HepG2 (cell line): ENCODE measurements around the gene PRSS58. TPM values are rescaled to one million over a fixed set of nuclear protein-coding genes. Genes with fewer than 3 reads are reported as not detected.

Source experiments
- ATAC-seq: fragments of 200-7000 bp; cut with Tn5 transposase; 3 replicates; pipeline ENCODE4 v1.9.1; 2020; ENCODE audit warnings: mild to moderate bottlenecking, moderate library complexity
- BruUV-seq: library from RNA; stranded (reverse); fragments of 400-500 nt; replicated peaks from 2 replicates; lab custom pipeline; 2021; lab: Mats Ljungman, UMichigan
- CTCF ChIA-PET: fragments of 300-600 bp; formaldehyde crosslinking; extraction: SDS; loops from one replicate; lab custom pipeline; 2021; ENCODE audit warnings: low total read pairs, inconsistent platforms, low intra/inter-chr PET ratio; lab: Yijun Ruan, JAX
- POLR2A ChIA-PET: fragments of 350-600 bp; sonication (Branson Sonifier 250); formaldehyde crosslinking; loops from one replicate; lab custom pipeline; 2020; ENCODE audit warnings: antibody characterized with exemption, inconsistent platforms; lab: Yijun Ruan, JAX
- DNase-seq: peaks from one replicate; pipeline ENCODE4 v3.0.0-alpha.2; 2015; ENCODE audit warnings: low spot score
- FAIRE-seq: peaks from 3 replicates; lab custom pipeline; 2011; peaks lifted over from hg19 to GRCh38; lab: Jason Lieb, UNC
- H2AFZ ChIP-seq: one replicate; pipeline ENCODE4 v1.6.1; 2011; ENCODE audit warnings: low read length, inconsistent platforms
- H3K27ac ChIP-seq: fragments of 300-600 bp; 3 replicates; pipeline ENCODE4 v1.8.0; 2011; ENCODE audit warnings: mixed run types, mild to moderate bottlenecking, mixed read lengths, low read length, inconsistent platforms; ENCODE audit not compliant: insufficient read depth; ENCODE audit errors: extremely low read length
- H3K27me3 ChIP-seq, 2 experiments: fragments of 200-600 bp in 1 of 2; 2 replicates in 1 of 2; 3 replicates in 1 of 2; pipeline versions ENCODE4 v1.6.0 to v1.8.0; 2011; ENCODE audit warnings: low read length in 2 of 2, mild to moderate bottlenecking in 2 of 2, moderate library complexity in 2 of 2, inconsistent platforms in 1 of 2; ENCODE audit not compliant: insufficient read depth in 2 of 2, control insufficient read depth in 1 of 2
- H3K36me3 ChIP-seq, 2 experiments: fragments of 200-600 bp in 1 of 2; replicated peaks in 1 of 2; 2 replicates in 1 of 2; 3 replicates in 1 of 2; pipeline versions ENCODE4 v1.5.1 to v1.8.0; 2011; ENCODE audit warnings: low read length in 2 of 2, inconsistent platforms in 1 of 2; ENCODE audit not compliant: insufficient read depth in 2 of 2, control insufficient read depth in 1 of 2
- H3K4me1 ChIP-seq: 2 replicates; pipeline ENCODE4 v1.5.1; 2012; ENCODE audit warnings: low read length, inconsistent platforms; ENCODE audit not compliant: insufficient read depth
- H3K4me2 ChIP-seq: 2 replicates; pipeline ENCODE4 v1.6.0; 2011; ENCODE audit warnings: low read depth, low read length, inconsistent platforms
- H3K4me3 ChIP-seq, 3 experiments: fragments of 200-600 bp in 1 of 3; sonication (generic), shearing (Covaris generic) in 1 of 3; replicated peaks in 1 of 3; 2 replicates each; pipeline ENCODE4 v1.5.1; 2011 to 2016; ENCODE audit warnings: low read length in 3 of 3, inconsistent platforms in 2 of 3, low read depth in 2 of 3, mild to moderate bottlenecking in 2 of 3, control low read depth in 1 of 3, mixed read lengths in 1 of 3; ENCODE audit not compliant: insufficient read depth in 1 of 3
- H3K79me2 ChIP-seq: one replicate; pipeline ENCODE4 v1.6.1; 2011; ENCODE audit warnings: low read length, inconsistent platforms; ENCODE audit not compliant: insufficient read depth
- H3K9ac ChIP-seq: 2 replicates; pipeline ENCODE4 v1.6.0; 2011; ENCODE audit warnings: mild to moderate bottlenecking, low read depth, low read length, inconsistent platforms; ENCODE audit not compliant: insufficient read depth
- H3K9me3 ChIP-seq: 2 replicates; pipeline ENCODE4 v1.5.1; 2012; ENCODE audit warnings: mild to moderate bottlenecking, low read length
- H4K20me1 ChIP-seq: 2 replicates; pipeline ENCODE4 v1.6.0; 2011; ENCODE audit warnings: inconsistent platforms, mild to moderate bottlenecking, low read length, moderate library complexity; ENCODE audit not compliant: insufficient read depth
- BRD4 ChIP-seq: sonication (generic); formaldehyde crosslinking; IDR thresholded peaks from 2 replicates; pipeline ENCODE4 v1.4.0; 2020; ENCODE audit warnings: missing genetic modification reagents
- CEBPB ChIP-seq: IDR thresholded peaks from 2 replicates; pipeline ENCODE4 v1.6.1; 2011; ENCODE audit warnings: low read depth, low read length, improper control_type of control experiment, borderline replicate concordance
- MAFG ChIP-seq: sonication (generic); formaldehyde crosslinking; IDR thresholded peaks from 2 replicates; pipeline ENCODE4 v1.5.1; 2020; ENCODE audit warnings: mild to moderate bottlenecking, missing genetic modification reagents
- POLR2G ChIP-seq: fragments of 200-400 bp; formaldehyde crosslinking; IDR thresholded peaks from 2 replicates; pipeline ENCODE4 v1.6.1; 2018; ENCODE audit warnings: mild to moderate bottlenecking, low read depth, low read length, moderate library complexity
- RARG ChIP-seq: sonication (generic); formaldehyde crosslinking; IDR thresholded peaks from 2 replicates; pipeline ENCODE4 v1.4.0; 2020; ENCODE audit warnings: low read depth, mild to moderate bottlenecking, missing genetic modification reagents
- SMAD3 ChIP-seq: sonication (generic); formaldehyde crosslinking; IDR thresholded peaks from 2 replicates; pipeline ENCODE4 v1.4.0; 2020; ENCODE audit warnings: missing genetic modification reagents
- SPEN ChIP-seq: sonication (generic); formaldehyde crosslinking; IDR thresholded peaks from 2 replicates; pipeline ENCODE4 v1.5.1; 2020; ENCODE audit warnings: low read depth, mild to moderate bottlenecking, missing genetic modification reagents
- ZC3H13 ChIP-seq: sonication (generic); formaldehyde crosslinking; IDR thresholded peaks from 2 replicates; pipeline ENCODE4 v1.8.1; 2023; ENCODE audit warnings: mild to moderate bottlenecking, missing genetic modification reagents, moderate library complexity
- ZKSCAN8 ChIP-seq: IDR thresholded peaks from 2 replicates; pipeline ENCODE4 v1.6.1; 2016; ENCODE audit warnings: borderline replicate concordance, missing genetic modification reagents, missing compliant biosample characterization
- ZNF317 ChIP-seq: sonication (generic); formaldehyde crosslinking; IDR thresholded peaks from 2 replicates; pipeline ENCODE4 v1.5.0; 2020; ENCODE audit warnings: mild to moderate bottlenecking, missing genetic modification reagents
- ZNF546 ChIP-seq: sonication (generic); formaldehyde crosslinking; conservative IDR thresholded peaks from 2 replicates; pipeline ENCODE4 v1.8.1; 2023; ENCODE audit warnings: mild to moderate bottlenecking, missing genetic modification reagents
- ZNF724P ChIP-seq: sonication (generic); formaldehyde crosslinking; IDR thresholded peaks from 2 replicates; pipeline ENCODE4 v1.8.0; 2022; ENCODE audit warnings: missing genetic modification reagents, borderline replicate concordance
- ZNF879 ChIP-seq: sonication (generic); formaldehyde crosslinking; IDR thresholded peaks from 2 replicates; pipeline ENCODE4 v1.8.1; 2023; ENCODE audit warnings: missing genetic modification reagents
- ZNF883 ChIP-seq: sonication (generic); formaldehyde crosslinking; IDR thresholded peaks from 2 replicates; pipeline ENCODE4 v1.5.1; 2020; ENCODE audit warnings: mild to moderate bottlenecking, missing genetic modification reagents; ENCODE audit errors: not compliant biosample characterization
- WGBS: methylation state at CpG from one replicate; pipeline ENCODE4 v1.1.6; 2017; ENCODE audit warnings: low lambda C conversion rate; 5-methylcytosine and 5-hydroxymethylcytosine counted together
- in situ Hi-C: cut with HindIII; loops from 2 replicates; pipeline ENCODE4 v1.10.0; 2017; ENCODE audit warnings: low pct_unique_long_range_greater_than_20kb; ENCODE audit not compliant: extremely low pct_ligation_motif_present
- intact Hi-C: fragments of 100-400 bp; cut with micrococcal nuclease; formaldehyde crosslinking; loops from one replicate; pipeline ENCODE4 v1.10.0; 2022; ENCODE audit not compliant: unreplicated experiment
- polyA plus RNA-seq, 8 experiments: library from polyadenylated mRNA; depleted of rRNA in 3 of 8; stranded (reverse) in 7 of 8; unstranded in 1 of 8; fragments of >200 nt; fragmentation: Illumina TruSeq in 4 of 8; extraction: Trizol in 4 of 8; gene quantifications; 2 replicates each; pipeline versions ENCODE4 v1.2.1 to v1.2.3, GENCODE V29; 2011 to 2016; ENCODE audit warnings: low read depth in 4 of 8, missing spikeins in 1 of 8, mixed read lengths in 1 of 8; ENCODE audit not compliant: insufficient read depth in 1 of 8
- total RNA-seq, 5 experiments: library from RNA; depleted of rRNA; stranded (reverse); fragments of >200 nt; fragmentation: Illumina TruSeq; extraction: Trizol; gene quantifications; 2 replicates each; pipeline ENCODE4 v1.2.3, GENCODE V29; 2016; ENCODE audit warnings: low read depth in 1 of 5
- TF ChIP-seq, protein P1 (sequence below): IDR thresholded peaks from 2 replicates; pipeline ENCODE4 v1.6.1; 2018; ENCODE audit warnings: missing genetic modification reagents
- TF ChIP-seq, protein P2 (sequence below): IDR thresholded peaks from 2 replicates; pipeline ENCODE4 v1.6.1; 2016; ENCODE audit warnings: control low read depth
- TF ChIP-seq, protein P3 (sequence below): IDR thresholded peaks from 2 replicates; pipeline ENCODE4 v1.6.1; 2016; ENCODE audit warnings: low read depth, missing genetic modification reagents, missing compliant biosample characterization

The PRSS58 gene
- total and polyA plus RNA-seq, 2 of the 13 experiments (the other 11 are each of a cell fraction or from before 2014, with no cell fraction given) = not detected

DNA sequence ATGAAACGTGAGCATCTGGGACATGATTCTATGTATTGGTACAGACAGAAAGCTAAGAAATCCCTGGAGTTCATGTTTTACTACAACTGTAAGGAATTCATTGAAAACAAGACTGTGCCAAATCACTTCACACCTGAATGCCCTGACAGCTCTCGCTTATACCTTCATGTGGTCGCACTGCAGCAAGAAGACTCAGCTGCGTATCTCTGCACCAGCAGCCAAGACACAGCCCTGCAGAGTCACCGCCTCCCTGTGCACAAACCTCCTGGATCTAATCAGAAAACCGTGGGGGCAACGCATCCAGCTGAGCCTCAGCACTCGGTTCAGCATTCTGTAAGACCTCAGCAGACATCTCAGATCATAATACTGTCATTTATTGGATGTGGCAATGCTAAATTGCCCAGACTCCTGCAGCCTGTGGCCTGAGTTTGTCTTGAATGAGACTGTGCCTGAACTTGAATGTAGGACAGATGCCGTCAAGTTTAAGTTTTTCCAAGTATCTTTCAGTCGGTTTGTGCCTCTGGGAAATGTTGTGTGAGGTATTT, 41.5 kb upstream of the PRSS58 start (continued):
- TF ChIP-seq, protein P1, sequence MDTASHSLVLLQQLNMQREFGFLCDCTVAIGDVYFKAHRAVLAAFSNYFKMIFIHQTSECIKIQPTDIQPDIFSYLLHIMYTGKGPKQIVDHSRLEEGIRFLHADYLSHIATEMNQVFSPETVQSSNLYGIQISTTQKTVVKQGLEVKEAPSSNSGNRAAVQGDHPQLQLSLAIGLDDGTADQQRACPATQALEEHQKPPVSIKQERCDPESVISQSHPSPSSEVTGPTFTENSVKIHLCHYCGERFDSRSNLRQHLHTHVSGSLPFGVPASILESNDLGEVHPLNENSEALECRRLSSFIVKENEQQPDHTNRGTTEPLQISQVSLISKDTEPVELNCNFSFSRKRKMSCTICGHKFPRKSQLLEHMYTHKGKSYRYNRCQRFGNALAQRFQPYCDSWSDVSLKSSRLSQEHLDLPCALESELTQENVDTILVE (CRISPR knock-in tag) = no peak
- TF ChIP-seq ZNF879 (CRISPR knock-in tag) (no peak), CEBPB (no peak), ZNF546 (CRISPR knock-in tag) (no peak), SPEN (CRISPR knock-in tag) (no peak), BRD4 (no peak), ZKSCAN8 (no peak)

DNA sequence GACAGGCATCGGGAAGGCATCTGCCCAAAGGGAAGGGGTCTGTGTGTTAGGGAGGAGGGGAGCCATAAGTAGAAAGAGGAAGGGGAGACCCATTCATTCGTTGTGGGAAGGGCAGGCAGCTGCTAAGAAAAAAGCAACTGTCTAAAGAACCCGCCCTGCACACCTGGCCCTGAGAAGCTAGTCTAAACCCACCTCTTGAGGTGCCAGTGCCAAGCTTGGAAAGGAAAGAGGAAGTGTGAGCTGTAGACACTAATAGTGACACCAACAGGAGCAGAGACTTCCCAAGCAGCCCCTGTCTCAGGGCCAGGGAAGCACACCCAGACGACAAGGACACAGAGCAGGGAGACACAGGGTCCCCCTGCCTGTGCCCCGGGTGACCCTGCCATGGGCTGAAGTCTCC, 40.8 kb upstream of the PRSS58 start:
- Histone ChIP-seq H3K9me3 (no peaks in the 10 kb centered on the region), H4K20me1 (no peaks in the 10 kb centered on the region), H3K4me1 (no peaks in the 10 kb centered on the region), H3K36me3 (no peaks in the 10 kb centered on the region), H3K4me2 (no peak overlapping the region), H2AFZ (no peak overlapping the region), H3K27ac (no peak overlapping the region), H3K27me3 (peaks cover 0 to 6% of the 10 kb centered on the region in 2 experiments; a peak in 2 of 5 replicates), H3K9ac (no peak overlapping the region), H3K79me2 (no peaks in the 10 kb centered on the region), H3K4me3 (no peak overlapping the region)
- ATAC-seq = no peak
- ChIA-PET POLR2A (no interaction called here), CTCF (no interaction called here)
- 2% methylated on average over 4 of the region's 5 CpGs for WGBS
- in situ Hi-C loops = no loop called here
- no peak for FAIRE-seq
- intact Hi-C loops = no loop called here
- BruUV-seq = no TSS peak
- DNase-seq = no peak
- TF ChIP-seq MAFG (no peak), ZNF883 (CRISPR knock-in tag) (no peak), RARG (no peak), ZNF724P (CRISPR knock-in tag) (no peak), SMAD3 (CRISPR knock-in tag) (no peak), POLR2G (no peak), ZNF317 (CRISPR knock-in tag) (no peak), ZC3H13 (CRISPR knock-in tag) (no peak)
- TF ChIP-seq, protein P2, sequence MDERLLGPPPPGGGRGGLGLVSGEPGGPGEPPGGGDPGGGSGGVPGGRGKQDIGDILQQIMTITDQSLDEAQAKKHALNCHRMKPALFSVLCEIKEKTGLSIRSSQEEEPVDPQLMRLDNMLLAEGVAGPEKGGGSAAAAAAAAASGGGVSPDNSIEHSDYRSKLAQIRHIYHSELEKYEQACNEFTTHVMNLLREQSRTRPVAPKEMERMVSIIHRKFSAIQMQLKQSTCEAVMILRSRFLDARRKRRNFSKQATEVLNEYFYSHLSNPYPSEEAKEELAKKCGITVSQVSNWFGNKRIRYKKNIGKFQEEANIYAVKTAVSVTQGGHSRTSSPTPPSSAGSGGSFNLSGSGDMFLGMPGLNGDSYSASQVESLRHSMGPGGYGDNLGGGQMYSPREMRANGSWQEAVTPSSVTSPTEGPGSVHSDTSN (CRISPR knock-in tag) = no peak
- TF ChIP-seq, protein P3, sequence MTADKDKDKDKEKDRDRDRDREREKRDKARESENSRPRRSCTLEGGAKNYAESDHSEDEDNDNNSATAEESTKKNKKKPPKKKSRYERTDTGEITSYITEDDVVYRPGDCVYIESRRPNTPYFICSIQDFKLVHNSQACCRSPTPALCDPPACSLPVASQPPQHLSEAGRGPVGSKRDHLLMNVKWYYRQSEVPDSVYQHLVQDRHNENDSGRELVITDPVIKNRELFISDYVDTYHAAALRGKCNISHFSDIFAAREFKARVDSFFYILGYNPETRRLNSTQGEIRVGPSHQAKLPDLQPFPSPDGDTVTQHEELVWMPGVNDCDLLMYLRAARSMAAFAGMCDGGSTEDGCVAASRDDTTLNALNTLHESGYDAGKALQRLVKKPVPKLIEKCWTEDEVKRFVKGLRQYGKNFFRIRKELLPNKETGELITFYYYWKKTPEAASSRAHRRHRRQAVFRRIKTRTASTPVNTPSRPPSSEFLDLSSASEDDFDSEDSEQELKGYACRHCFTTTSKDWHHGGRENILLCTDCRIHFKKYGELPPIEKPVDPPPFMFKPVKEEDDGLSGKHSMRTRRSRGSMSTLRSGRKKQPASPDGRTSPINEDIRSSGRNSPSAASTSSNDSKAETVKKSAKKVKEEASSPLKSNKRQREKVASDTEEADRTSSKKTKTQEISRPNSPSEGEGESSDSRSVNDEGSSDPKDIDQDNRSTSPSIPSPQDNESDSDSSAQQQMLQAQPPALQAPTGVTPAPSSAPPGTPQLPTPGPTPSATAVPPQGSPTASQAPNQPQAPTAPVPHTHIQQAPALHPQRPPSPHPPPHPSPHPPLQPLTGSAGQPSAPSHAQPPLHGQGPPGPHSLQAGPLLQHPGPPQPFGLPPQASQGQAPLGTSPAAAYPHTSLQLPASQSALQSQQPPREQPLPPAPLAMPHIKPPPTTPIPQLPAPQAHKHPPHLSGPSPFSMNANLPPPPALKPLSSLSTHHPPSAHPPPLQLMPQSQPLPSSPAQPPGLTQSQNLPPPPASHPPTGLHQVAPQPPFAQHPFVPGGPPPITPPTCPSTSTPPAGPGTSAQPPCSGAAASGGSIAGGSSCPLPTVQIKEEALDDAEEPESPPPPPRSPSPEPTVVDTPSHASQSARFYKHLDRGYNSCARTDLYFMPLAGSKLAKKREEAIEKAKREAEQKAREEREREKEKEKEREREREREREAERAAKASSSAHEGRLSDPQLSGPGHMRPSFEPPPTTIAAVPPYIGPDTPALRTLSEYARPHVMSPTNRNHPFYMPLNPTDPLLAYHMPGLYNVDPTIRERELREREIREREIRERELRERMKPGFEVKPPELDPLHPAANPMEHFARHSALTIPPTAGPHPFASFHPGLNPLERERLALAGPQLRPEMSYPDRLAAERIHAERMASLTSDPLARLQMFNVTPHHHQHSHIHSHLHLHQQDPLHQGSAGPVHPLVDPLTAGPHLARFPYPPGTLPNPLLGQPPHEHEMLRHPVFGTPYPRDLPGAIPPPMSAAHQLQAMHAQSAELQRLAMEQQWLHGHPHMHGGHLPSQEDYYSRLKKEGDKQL (CRISPR knock-in tag) = no peak
